Stimulated activated CD8-positive, alpha-beta memory T cell treated with anti-CD3 and anti-CD28 coated beads, Interleukin-12 subunit alpha, Interleukin-12 subunit beta, amount 100 ng/mL, for 24 hours (primary cell): Measurements from ENCODE around the gene ALG12.

Experiments
- DNase-seq: peaks from one replicate; pipeline ENCODE4 v3.0.0-alpha.2; 2020; ENCODE audit errors: extremely low read depth

ALG12 gene

DNA sequence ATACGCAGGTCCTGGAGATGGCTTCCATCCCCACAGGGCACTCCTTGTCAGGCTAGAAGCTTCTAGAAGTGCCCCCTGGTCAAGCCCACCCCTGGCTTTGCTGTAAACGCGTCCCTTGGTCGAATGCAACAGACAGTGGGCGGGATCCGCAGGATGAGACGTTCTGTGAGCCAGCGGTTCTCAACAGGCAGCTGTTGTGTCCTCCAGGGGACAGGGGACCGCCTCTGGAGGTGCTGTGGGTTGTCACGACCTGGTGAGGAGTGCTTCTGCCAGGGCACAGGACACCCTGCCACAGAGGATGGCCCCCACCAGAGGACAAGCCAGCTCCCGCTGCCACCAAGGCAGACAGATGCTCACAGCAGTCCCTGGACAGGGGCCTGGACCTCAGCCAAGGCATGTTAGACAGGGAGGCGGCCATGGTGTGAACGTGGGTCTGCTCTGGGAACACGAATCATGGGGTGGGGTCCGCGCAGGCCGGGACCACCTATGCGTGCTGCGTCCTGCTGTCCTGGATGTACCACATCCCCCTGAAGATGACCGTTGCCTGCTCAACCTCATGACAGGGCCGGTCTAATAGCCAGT is 11.8 kb upstream of the ALG12 start:
- no peak for DNase-seq

DNA sequence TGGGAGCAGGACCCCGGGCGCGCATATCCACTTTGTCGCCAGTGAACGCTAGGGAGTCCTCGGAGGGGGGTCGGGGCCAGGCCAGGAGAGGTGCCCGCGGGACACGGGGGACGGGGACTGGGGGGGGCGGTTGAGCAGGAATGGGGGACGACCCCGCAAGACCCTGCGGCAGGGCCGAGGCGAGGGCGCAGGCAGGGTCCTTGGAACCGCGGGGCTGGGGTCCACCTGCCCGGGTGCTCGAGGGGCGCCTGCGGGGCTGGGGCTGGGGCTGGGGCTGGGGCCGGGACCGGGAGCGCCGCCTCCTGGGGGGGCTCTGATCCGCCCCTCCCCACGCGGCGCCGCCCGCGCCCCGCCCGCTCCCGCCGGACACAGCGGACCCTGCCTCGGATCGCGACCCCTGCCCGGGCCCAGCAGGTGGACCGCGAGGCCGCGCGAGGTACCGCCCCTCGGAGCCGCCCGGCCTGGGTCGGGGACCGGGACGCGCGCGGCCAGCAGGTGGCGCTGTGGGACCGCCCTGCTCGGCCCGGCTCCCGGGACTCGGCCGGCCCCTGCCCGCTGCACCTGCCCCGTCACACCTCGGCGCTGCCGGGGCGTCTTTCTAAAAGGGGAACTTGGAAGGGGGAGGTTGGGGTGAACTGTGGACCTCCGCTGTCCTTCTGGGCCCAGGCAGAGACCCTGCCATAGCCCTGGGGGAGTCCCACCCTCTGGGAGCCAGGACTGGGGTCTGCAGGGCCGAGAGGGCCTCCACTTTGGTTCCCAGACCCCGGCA is 11.2 kb upstream of the ALG12 start:
- no peak for DNase-seq

DNA sequence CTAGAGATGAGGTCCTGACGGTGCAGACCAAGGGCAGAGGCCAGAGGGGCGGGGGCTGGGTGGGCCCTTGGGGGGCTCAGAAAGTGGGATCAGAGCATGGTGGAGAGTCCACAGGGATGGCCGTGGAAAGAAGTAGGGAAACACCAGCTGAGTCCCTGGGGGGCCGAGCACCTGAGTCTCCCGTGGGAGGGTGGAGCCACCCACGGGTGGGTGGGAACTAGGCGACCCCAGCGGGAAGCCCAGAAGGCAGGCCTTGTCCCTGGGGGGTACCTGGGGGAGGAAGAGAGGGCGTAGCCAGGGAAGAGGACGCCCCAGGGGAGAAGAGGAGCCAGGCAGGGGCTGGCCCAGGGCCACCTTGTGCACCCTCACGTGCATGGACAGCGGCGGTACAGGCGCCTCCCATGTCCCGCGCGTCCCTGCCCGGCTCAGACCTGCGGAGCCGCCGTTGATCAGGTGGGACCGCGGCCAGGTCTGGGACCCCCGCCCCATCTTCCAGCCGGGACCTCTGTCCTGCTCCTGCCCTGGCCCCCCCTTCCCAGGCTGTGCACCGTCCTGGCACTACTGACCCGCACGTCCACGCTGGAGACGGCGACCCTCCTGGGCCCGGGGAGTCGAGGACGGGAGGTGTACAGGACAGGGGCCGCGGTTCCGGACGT is 10.4 kb upstream of the ALG12 start:
- no peak for DNase-seq

DNA sequence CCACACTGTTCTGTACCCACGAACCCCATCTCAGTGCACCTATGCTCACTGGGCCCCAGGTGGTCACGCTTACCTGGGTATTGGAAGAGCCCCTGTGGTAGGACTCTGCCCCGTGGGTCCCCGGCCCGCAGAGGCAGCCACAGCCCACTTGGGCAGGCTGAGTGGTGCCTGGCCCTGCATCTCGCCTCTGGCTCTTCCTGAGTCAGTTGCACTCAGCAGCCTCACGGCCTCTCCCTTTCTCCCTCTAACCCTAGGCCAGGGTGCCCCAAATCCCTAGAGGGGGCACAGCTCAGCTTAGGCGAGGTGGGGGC is 9.9 kb upstream of the ALG12 start:
- DNase-seq: no peak

DNA sequence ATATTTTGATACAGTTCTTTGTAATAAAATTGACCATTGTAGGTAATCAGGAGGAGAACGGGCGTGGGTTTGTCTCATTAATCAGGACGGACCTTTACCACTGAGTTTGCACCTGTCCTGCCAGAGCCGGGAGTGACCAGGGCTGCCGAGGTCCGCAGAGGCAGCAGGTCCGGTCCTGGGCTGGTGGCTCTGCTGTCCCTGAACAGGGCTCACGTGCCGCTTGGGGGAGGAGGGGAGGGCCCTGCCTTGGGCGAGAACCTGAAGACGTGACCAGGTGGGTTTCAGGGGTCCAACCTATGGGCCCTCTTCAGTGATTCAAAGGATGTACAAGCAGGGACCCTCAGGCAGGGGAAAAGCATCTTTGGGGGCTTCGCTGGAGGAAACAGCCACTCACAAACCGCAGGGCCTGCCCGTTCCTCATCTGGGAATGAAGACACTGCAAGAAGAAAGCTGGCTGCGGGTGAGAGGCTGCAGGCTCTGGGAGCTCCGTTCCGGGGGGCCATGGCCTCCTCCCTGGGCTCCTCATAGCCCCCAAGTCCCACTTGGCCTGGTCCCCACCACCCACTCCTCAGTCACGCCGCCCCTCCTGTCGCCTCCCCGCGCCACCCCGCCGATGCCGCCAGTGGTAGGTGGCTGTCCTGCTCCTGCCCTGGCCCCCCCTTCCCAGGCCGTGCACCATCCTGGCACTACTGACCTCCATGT is 9.4 kb upstream of the ALG12 start:
- DNase-seq: no peak

DNA sequence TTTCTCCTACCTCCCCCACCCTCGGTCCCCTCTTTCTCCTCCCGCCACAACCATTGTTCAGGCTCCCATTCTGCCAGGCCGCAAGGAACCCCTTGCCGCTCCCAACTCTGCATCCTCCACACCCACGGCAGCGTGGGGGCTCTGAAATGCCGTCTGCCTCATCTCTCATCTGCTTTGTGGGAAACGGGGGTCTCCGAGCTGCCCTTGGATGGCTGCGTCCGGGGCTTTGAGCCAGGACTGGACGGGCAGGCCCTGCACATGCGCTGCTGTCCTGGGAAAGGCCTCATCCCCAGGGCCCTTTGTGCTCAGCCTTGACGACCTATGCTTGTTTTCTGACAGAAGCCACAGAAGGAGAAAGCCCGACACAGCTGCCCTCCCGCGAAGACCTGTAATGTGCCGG is 8.7 kb upstream of the ALG12 start:
- no peak for DNase-seq

DNA sequence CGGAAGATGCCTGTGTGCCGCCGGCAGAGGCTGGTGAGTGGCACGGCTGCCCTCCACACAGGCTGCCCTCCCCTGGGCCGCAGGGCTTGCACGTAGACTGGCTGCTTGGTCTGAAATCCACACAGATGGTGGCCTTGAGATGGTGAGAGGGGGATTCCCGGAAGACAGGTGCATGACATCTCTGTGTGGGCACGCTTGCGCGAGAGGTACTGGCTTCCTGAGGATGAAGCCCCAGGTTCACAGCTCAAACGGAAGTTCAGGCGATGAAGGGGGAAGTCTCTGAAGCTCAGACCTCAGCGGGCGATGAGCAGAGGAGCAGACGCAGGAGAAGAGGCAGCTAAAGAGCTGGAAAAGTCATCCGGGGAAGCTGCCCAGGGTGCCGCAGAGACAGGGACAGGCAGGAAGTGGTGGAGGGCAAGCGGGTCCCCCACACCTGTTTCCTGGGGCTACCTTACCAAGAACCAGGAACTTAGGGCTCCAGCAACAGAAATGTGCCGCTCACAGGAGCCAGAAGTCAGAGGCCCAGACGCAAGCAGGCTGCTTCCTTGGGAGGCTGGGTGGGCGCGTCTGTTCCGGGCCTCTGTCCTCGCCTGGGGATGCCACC is 7.4 kb upstream of the ALG12 start:
- DNase-seq: no peak

DNA sequence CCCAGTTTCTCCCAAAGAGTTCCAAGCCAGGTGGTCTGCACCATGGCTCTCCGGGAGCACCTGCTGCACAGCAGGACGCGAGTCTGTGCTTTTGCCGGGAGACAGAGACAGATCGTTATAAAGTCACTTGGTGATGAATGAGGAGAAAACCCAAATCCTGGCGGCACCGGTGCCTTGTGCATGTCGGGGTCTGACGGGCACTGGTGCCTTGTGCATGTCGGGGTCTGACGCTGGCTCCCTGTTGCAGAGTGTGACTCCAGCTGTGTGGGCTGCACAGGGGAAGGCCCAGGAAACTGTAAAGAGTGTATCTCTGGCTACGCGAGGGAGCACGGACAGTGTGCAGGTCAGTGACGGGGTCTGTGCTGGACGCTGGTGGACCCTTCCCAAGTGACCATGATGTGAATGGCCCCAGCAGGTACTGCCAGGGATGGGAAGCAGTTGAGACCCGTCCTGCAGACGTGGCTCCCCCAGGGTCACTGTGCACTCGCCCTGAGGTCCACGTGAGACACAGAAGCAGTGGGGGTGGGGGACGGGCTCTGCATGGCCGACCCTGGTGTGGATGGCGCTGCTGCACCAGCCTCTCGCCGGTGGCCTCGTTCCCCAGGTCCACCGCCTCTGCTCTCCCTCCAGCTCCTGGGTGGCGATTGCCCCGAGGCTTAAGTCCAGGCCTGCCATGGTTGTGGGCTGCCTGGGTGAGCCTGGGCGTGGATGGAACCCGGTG is 6.0 kb upstream of the ALG12 start:
- no peak for DNase-seq

DNA sequence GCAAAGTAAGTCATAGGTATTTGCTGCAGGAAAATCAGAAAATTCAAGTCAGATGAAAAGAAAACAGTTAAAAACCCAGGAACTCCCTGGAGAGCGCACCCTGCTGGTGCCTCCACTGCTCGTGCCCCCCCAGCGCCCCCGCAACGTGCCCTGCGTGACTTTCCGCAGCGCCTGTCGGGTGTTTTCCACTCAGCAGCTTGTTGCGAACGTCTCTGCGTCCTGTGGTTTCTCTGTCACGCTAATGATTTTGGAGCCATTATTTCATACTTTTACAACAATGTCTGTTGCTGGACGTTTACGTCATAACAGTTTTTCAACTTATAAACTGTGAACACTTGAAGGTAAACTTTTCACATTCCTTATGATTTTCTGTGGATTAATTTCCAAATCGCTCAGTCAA is 5.2 kb upstream of the ALG12 start:
- DNase-seq: no peak

DNA sequence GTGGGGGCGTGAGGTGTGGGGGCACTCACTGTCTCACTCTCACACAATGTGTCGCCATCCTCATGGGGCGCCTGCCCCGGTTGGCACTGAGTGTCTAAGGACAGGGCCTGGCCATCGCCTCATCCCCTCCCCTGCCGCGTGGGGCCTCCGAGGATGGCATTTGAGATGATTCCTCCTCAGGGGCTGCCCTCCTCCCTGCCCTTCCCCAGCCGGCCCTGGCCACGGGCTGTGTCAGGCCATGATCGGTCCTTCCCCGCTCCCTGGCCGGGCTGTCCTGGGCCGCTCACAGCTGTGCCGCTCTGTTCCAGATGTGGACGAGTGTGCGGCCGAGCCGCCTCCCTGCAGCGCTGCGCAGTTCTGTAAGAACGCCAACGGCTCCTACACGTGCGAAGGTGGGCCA is 4.7 kb upstream of the ALG12 start:
- DNase-seq: no peak

DNA sequence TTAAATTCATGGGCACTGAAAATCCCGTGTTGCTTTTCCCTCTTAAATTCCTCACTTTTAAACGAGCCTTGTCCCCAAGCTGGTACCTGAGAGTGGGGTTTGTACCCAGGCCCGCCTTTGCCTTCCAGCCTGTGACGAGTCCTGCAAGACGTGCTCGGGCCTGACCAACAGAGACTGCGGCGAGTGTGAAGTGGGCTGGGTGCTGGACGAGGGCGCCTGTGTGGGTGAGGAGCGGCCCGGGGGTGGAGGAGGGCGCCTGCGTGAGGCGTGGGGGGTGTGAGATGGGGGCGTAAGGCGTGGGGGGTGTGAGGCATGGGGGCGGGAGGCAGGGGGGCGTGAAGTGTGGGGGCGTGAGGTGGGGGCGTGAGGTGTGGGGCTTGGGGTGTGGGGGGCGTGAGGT is 4.2 kb upstream of the ALG12 start:
- no peak for DNase-seq

DNA sequence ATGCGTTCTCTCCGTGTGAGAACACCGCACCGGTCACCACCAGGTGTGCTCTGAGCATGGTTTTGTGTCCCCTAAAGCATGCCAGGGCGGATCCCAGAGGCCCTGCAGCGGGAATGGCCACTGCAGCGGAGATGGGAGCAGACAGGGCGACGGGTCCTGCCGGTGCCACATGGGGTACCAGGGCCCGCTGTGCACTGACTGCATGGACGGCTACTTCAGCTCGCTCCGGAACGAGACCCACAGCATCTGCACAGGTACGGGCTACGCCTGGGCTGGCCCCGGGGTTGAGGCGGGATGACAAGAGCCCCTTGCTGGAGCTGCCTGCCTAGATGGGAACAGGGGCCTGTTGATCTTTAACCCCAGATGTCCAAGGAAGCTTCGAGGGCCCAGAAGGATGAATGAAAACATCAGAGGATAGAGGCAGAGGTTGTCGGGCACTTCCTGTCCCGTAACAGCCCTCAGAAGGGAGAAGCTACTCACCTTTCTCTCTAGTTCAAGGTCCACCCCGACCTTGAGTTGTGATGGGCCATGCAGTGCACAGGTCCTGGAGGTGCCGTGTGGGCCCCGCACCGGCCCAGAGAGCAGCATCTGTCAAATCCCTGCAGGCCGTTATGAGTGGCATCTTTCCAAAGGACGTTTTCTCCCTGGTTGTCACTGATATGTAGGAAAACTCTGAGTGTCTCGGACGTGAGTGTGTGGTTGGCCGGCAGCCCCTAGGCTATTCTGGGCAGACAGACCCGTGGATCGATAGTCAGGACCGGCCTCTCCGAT is 3.5 kb upstream of the ALG12 start:
- DNase-seq: no peak

DNA sequence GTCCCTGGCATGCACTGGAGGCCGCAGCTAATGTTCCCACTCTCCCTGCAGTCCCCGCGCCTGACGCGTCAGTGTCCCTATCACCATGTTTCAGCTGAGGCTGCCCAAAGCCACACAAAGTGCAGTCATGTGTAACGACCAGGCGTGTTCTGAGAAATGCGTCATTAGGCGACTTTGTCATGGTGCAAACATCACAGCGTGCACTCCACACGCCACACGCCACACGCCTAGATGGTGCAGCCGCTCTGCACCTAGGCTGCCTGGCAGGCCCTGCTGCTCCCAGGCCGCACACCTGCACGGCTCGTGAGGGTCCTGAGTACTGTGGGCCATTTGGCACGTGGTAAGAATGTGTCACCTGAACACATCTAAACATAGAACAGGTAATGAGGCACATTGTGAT is 2.6 kb upstream of the ALG12 start:
- DNase-seq: no peak

DNA sequence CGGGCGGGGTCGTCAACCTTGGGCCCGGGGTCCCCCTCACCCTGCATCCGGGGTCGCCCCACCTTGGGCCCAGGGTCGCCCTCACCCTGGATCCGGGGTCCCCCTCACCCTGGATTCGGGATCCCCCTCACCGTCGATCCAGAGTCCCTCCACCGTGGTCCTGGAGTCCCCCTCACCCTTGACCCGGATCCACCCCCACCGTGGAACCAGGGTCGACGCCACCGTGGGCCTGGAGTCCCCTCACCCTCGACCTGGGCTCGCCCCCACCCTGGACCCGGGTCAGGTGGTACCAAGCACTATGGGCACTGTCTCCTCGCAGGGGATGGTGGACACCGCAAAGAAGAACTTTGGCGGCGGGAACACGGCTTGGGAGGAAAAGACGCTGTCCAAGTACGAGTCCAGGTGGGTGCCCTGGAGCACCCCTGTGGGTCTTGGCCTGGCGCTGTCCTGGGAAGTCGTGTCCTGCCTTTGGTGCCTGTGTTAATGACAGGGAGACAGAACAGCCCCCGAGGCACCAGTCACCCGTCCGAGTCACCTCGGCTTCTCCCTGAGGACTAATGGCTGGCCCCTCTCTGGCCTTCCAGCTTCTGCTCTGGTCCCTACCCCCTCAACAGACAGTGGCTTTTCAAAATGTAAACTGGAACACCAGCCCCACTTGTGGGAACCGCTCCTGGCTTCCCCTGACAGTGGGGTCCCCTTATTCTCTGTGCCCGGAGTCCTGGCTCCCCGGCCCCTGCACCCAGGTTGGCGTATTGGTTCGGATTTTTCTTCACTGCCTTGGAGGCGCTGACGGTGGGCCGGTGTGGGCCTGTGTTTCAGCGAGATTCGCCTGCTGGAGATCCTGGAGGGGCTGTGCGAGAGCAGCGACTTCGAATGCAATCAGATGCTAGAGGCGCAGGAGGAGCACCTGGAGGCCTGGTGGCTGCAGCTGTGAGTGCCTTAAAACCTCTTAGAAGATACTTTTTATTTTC is 958 bp upstream of the ALG12 start:
- no peak for DNase-seq

DNA sequence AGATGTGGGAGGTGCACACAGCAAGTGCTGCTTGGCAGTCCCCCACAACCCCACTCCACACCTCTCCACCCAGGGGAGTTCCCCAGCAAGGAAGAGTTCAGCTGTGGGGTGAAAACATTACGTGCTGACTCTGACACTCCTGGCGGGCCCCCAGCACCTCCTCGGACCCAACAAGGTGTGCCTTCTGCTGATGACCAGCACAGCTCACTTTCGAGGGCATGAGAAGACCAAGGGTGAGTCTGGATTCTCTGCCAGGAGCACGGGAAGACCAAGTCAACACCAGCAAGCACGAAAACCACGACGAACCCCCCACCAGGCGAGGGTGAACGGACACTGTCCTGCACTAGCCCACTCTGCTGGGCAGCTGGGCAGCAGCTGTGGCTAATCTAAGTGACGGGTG is 1.4 kb downstream of the ALG12 start:
- DNase-seq: no peak

DNA sequence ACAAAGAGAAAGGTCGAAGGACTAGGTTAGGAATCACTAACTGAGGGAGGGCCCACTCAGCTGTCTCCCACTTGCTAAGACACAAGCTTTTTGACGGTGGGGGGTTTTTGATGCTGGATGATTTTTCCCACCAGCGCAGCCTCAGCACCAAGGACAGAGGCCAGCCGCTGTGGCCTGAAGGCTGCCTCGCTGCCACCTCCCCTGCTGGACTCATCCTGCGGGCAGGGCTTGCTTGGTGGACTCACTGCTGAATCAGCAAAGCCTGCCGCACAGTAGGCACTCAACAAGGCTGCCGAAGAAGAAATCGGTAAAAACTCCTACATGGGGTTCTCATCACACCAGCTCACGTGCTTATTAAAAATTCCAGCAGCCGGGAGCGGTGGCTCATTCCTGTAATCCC is 2.6 kb downstream of the ALG12 start:
- no peak for DNase-seq

DNA sequence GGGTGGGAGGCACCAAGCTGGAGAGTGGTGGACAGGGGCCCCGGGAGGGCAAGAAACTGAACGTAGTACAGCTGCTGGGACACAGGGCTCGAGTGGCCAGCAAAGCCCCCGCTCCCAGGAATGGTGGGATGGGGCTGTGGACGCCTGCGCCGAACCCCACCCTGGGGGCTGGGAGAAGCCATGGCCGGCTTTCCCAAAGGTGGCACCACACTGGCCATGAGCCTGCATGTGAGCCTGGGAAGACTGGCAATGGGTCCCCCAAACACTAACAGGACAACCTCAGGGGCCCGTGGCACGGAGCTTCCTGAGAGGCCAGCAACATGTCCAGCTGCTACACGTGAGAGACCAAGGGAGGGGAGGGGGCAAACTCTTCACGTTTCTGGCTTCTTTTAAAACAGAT is 4.0 kb downstream of the ALG12 start:
- no peak for DNase-seq

DNA sequence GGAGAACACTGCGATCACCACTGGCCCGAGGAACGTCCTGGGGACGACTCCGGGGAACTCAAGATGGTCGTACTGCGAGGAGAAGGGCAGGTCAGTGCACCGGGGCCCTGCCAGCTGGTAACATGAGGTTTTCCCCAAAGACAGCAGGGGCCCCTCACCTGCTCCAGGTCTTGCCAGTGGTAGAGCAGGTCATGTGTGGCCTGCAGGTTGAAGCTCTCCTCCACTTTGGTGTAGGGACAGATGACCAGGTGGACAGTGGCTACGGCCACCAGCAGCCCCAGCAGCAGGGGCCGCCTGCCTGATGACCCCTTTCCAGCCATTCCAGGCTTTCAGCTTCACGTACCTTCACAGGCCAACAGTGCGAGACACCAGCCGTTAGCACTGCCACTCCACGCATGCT is 4.8 kb downstream of the ALG12 start:
- DNase-seq: no peak

DNA sequence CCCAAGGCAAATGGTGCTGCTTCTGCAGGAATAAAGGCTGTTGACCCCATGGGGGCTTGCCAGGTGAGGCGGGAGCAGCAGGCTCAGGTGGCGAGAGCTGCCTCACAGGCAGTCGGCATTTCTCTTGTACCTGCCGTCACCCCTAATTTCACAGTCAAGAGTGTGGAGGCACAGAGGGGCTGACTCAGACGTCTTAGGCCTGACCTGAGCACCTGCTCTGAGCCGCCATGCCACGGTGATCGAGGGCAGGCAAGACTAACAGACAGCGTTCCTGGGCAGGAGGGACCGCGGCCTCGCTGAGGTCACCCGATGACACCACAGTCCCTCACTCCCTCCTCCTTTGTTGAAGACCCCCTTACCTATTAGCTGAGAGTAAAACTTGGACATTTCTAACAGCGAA is 5.2 kb downstream of the ALG12 start:
- no peak for DNase-seq
